Naive thymus-derived CD4-positive, alpha-beta T cell (primary cell): Measurements from ENCODE around the gene RAET1E. TPM values are rescaled to one million over a fixed set of nuclear protein-coding genes. Genes with fewer than 3 reads are reported as not detected.
A peak's percentile ranks its signal among the peaks of the same experiment; 100 is the strongest.
"Not testable (repeated sequence)": the region's sequence is repeated elsewhere in the genome, so short reads cannot be mapped to it uniquely, and the experiment has no call there.

Source experiments
- ATAC-seq: fragments of 150-1000 bp; cut with Tn5 transposase; 2 replicates; pipeline ENCODE4 v1.10.0; 2021; ENCODE audit warnings: mild to moderate bottlenecking, moderate library complexity
- CTCF ChIA-PET: fragments of 350-600 bp; sonication (Branson Sonifier 250); formaldehyde crosslinking; loops from one replicate; lab custom pipeline; 2021; ENCODE audit warnings: antibody characterized with exemption; lab: Charles Lee
- POLR2A ChIA-PET: fragments of 350-600 bp; sonication (Branson Sonifier 250); formaldehyde crosslinking; loops from one replicate; lab custom pipeline; 2021; ENCODE audit warnings: antibody characterized with exemption, inconsistent platforms; lab: Charles Lee
- DNase-seq, 9 donors: peaks; one replicate each; pipeline versions ENCODE4 v3.0.0 to v3.0.0-alpha.2; 2020 to 2022; ENCODE audit warnings: mixed read lengths in 1 of 9
- H3K27ac ChIP-seq: one replicate; pipeline ENCODE4 v1.7.0; 2013; ENCODE audit warnings: mild to moderate bottlenecking, low read depth, low read length, moderate library complexity
- H3K27me3 ChIP-seq, 2 donors: one replicate each; pipeline ENCODE4 v1.7.0; 2013; ENCODE audit warnings: low read length in 2 of 2, mild to moderate bottlenecking in 2 of 2, moderate library complexity in 2 of 2; ENCODE audit not compliant: control insufficient read depth in 2 of 2, insufficient read depth in 2 of 2
- H3K36me3 ChIP-seq, 3 experiments: 1 replicate in 2 of 3; 2 replicates in 1 of 3; pipeline ENCODE4 v1.7.0; 2013; ENCODE audit warnings: low read length in 3 of 3, mild to moderate bottlenecking in 3 of 3, moderate library complexity in 1 of 3; ENCODE audit not compliant: insufficient read depth in 3 of 3, control insufficient read depth in 2 of 3
- H3K4me1 ChIP-seq, 2 donors: one replicate each; pipeline ENCODE4 v1.7.0; 2013; ENCODE audit warnings: low read length in 2 of 2, mild to moderate bottlenecking in 2 of 2, moderate library complexity in 1 of 2; ENCODE audit not compliant: control insufficient read depth in 2 of 2, insufficient read depth in 2 of 2
- H3K4me3 ChIP-seq: 2 replicates; pipeline ENCODE4 v1.7.0; 2013; ENCODE audit warnings: mild to moderate bottlenecking, low read length
- H3K9me3 ChIP-seq, 3 experiments: 1 replicate in 2 of 3; 2 replicates in 1 of 3; pipeline ENCODE4 v1.7.0; 2013; ENCODE audit warnings: low read length in 3 of 3; ENCODE audit not compliant: control insufficient read depth in 2 of 3
- H3K27ac Mint-ChIP-seq, 9 donors: one replicate each; pipeline ENCODE4 v1.8.0; 2020 to 2022; ENCODE audit warnings: mixed read lengths in 9 of 9, mild to moderate bottlenecking in 8 of 9, moderate library complexity in 5 of 9, inconsistent platforms in 2 of 9
- H3K27me3 Mint-ChIP-seq, 5 donors: one replicate each; pipeline ENCODE4 v1.8.0; 2021 to 2022; ENCODE audit warnings: mixed read lengths in 5 of 5, mild to moderate bottlenecking in 1 of 5
- H3K36me3 Mint-ChIP-seq, 5 donors: one replicate each; pipeline ENCODE4 v1.8.0; 2020 to 2022; ENCODE audit warnings: mixed read lengths in 5 of 5, mild to moderate bottlenecking in 3 of 5, inconsistent platforms in 1 of 5
- H3K4me1 Mint-ChIP-seq, 7 donors: one replicate each; pipeline ENCODE4 v1.8.0; 2020 to 2022; ENCODE audit warnings: mixed read lengths in 7 of 7, mild to moderate bottlenecking in 3 of 7, inconsistent platforms in 1 of 7
- H3K4me3 Mint-ChIP-seq, 10 donors: one replicate each; pipeline ENCODE4 v1.8.0; 2020 to 2022; ENCODE audit warnings: mild to moderate bottlenecking in 10 of 10, mixed read lengths in 10 of 10, moderate library complexity in 6 of 10, inconsistent platforms in 2 of 10
- H3K9me3 Mint-ChIP-seq, 11 donors: one replicate each; pipeline ENCODE4 v1.8.0; 2020 to 2022; ENCODE audit warnings: mixed read lengths in 11 of 11, mild to moderate bottlenecking in 4 of 11, inconsistent platforms in 1 of 11, moderate library complexity in 1 of 11
- intact Hi-C, 2 donors: fragments of 100-400 bp; cut with micrococcal nuclease; formaldehyde crosslinking; loops; one replicate each; pipeline ENCODE4 v1.15.1; 2023
- polyA plus RNA-seq, 2 donors: library from polyadenylated mRNA; unstranded; fragments of 300-500 nt; fragmentation: Illumina TruSeq; gene quantifications; one replicate each; pipeline ENCODE4 v1.2.3, GENCODE V29; 2021
- total RNA-seq, 6 experiments: library from RNA in 5 of 6; stranded (reverse) in 5 of 6; gene quantifications; 1 replicate in 5 of 6; 2 replicates in 1 of 6; pipeline ENCODE4 v1.2.3 and lab custom pipeline; 2021 to 2026

The RAET1E gene
- total and polyA plus RNA-seq, 7 experiments from 2014 or later: not detected

GRCh38 chr6:149852180-149852579, 45.7 kb downstream of the RAET1E start:
- ATAC-seq (peak; percentile 82), DNase-seq (peak in 2 of 9 donors; percentile 3 to 7)
- H3K27ac Mint-ChIP-seq: peak overlapping the region in 1 of 9 donors; percentile 43
- ChIA-PET POLR2A (no interaction called here), CTCF (no interaction called here)
- H3K4me3 Mint-ChIP-seq: no peak overlapping the region
- Histone ChIP-seq H3K27ac (no peak overlapping the region), H3K4me1 (peaks cover 0 to 4% of the 10 kb centered on the region in 2 donors), H3K9me3 (no peaks in the 10 kb centered on the region), H3K27me3 (no peaks in the 10 kb centered on the region), H3K4me3 (no peak overlapping the region), H3K36me3 (no peaks in the 10 kb centered on the region)
- no peaks in the 10 kb centered on the region for H3K9me3 Mint-ChIP-seq
- peaks cover 0 to 6% (median 0%) of the 10 kb centered on the region in 5 donors for H3K36me3 Mint-ChIP-seq
- intact Hi-C loops: no loop called here
- H3K4me1 Mint-ChIP-seq: peaks cover 5 to 33% (median 14%) of the 10 kb centered on the region in 7 donors
- peaks cover 0 to 21% (median 3%) of the 10 kb centered on the region in 5 donors for H3K27me3 Mint-ChIP-seq

DNA sequence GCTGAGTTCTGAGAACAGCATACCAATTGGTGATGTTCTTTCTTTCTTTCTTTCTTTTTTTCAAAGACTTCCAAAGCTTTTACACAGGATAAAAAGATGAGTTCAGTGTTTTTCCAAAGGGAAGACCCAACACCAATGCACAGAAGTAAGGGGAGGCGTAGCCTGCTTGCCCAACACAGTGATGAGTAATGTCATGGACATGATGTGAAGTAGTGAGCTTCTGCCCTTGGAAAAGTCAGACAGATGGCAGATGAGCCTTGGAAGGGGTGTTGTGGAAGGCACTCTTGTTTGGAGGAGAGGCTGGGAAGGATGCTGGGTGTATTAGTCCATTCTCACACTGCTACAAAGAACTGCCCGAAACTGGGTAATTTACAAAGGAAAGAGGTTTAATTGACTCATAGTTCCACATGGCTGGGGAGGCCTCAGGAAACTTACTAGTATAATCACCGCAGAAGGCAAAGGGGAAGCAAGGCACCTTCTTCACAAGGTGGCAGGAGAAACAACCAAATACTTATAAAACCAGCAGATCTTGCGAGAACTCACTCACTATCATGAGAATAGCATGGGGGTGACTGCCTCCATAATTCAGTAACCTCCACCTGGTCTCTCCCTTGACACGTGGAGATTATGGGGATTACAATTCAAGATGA, 46.3 kb downstream of the RAET1E start:
- Histone ChIP-seq H3K9me3 (no peaks in the 10 kb centered on the region), H3K27ac (no peak overlapping the region), H3K4me3 (no peak overlapping the region), H3K36me3 (no peaks in the 10 kb centered on the region), H3K4me1 (peaks cover 0 to 4% of the 10 kb centered on the region in 2 donors), H3K27me3 (no peaks in the 10 kb centered on the region)
- ATAC-seq: no peak
- POLR2A ChIA-PET: no interaction called here
- Mint-ChIP-seq H3K27ac (peak overlapping the region in 2 of 9 donors; percentile 9 to 26), H3K27me3 (peaks cover 0 to 21% (median 3%) of the 10 kb centered on the region in 5 donors), H3K4me1 (peaks cover 5 to 33% (median 14%) of the 10 kb centered on the region in 7 donors), H3K4me3 (no peak overlapping the region), H3K36me3 (peaks cover 0 to 6% (median 0%) of the 10 kb centered on the region in 5 donors), H3K9me3 (no peaks in the 10 kb centered on the region)
- no peak for DNase-seq
- intact Hi-C loops: no loop called here
- CTCF ChIA-PET: no interaction called here

- H3K4me1 ChIP-seq, H3K9me3 Mint-ChIP-seq, CTCF ChIA-PET, H3K27ac Mint-ChIP-seq, H3K27ac ChIP-seq, intact Hi-C loops, H3K36me3 Mint-ChIP-seq, POLR2A ChIA-PET, DNase-seq, H3K4me3 ChIP-seq, H3K36me3 ChIP-seq, H3K9me3 ChIP-seq, ATAC-seq, H3K27me3 ChIP-seq, H3K4me3 Mint-ChIP-seq: not testable (repeated sequence)
- peaks cover 5 to 21% (median 14%) of the 10 kb centered on the region in 7 donors for H3K4me1 Mint-ChIP-seq
- peaks cover 0 to 23% (median 0%) of the 10 kb centered on the region in 5 donors for H3K27me3 Mint-ChIP-seq
Observed at GRCh38 chr6:149848343-149848742, 49.6 kb downstream of the RAET1E start.

Other genes with a start within 250 kb of the RAET1E start
- 10 to 100 TPM; 14.1 to 22.6 (median 16.7) TPM for gene KATNA1, start 249.4 kb downstream of the RAET1E start, total RNA-seq
- gene KATNA1, start 249.4 kb downstream of the RAET1E start, polyA plus RNA-seq: 10 to 100 TPM; 21.7 to 32.8 TPM
- 10 to 100 TPM; 33.3 to 49.5 (median 44.6) TPM for gene LATS1, start 180.0 kb downstream of the RAET1E start, total RNA-seq
- 10 to 100 TPM; 14.2 to 17.7 TPM for gene LATS1, start 180.0 kb downstream of the RAET1E start, polyA plus RNA-seq
- 10 to 100 TPM; 14.0 to 70.7 (median 60.2) TPM for gene NUP43, start 151.6 kb downstream of the RAET1E start, total RNA-seq
- 1 to 10 TPM; 5.1 to 6.6 TPM for gene NUP43, start 151.6 kb downstream of the RAET1E start, polyA plus RNA-seq
- 10 to 100 TPM; 26.6 to 84.9 (median 47.1) TPM for gene PCMT1, start 148.4 kb downstream of the RAET1E start, total RNA-seq
- gene PCMT1, start 148.4 kb downstream of the RAET1E start, polyA plus RNA-seq: 100 to 1,000 TPM; 132 to 135 TPM
- gene LRP11, start 33.8 kb downstream of the RAET1E start, total RNA-seq: 1 to 10 TPM in 4 of 5 experiments, under 1 TPM in 1; 0.88 to 3.7 (median 2.8) TPM
- 1 to 10 TPM in 1 of 2 donors, under 1 TPM in 1; 0.76 to 1.5 TPM for gene LRP11, start 33.8 kb downstream of the RAET1E start, polyA plus RNA-seq
- not detected for gene RAET1G, start 25.0 kb upstream of the RAET1E start, total RNA-seq
- gene RAET1G, start 25.0 kb upstream of the RAET1E start, polyA plus RNA-seq: not detected
- gene ULBP2, start 43.9 kb upstream of the RAET1E start, total RNA-seq: 1 to 10 TPM in 1 of 5 experiments, under 1 TPM in 3, not detected in 1; 0.27 to 1.0 (median 0.65) TPM
- gene ULBP2, start 43.9 kb upstream of the RAET1E start, polyA plus RNA-seq: under 1 TPM in 1 of 2 donors, not detected in 1; 0.56 TPM
- gene ULBP1, start 65.8 kb upstream of the RAET1E start, total RNA-seq: 1 to 10 TPM in 1 of 5 experiments, not detected in 4; 1.4 TPM
- gene ULBP1, start 65.8 kb upstream of the RAET1E start, polyA plus RNA-seq: not detected
- not detected for gene RAET1L, start 127.4 kb upstream of the RAET1E start, total RNA-seq
- not detected for gene RAET1L, start 127.4 kb upstream of the RAET1E start, polyA plus RNA-seq
- gene ULBP3, start 171.0 kb upstream of the RAET1E start, total RNA-seq: 1 to 10 TPM in 1 of 5 experiments, under 1 TPM in 1, not detected in 3; 0.42 to 1.5 TPM
- gene ULBP3, start 171.0 kb upstream of the RAET1E start, polyA plus RNA-seq: under 1 TPM; 0.27 to 0.36 TPM
- not detected for gene PPP1R14C, start 244.9 kb upstream of the RAET1E start, total RNA-seq
- not detected for gene PPP1R14C, start 244.9 kb upstream of the RAET1E start, polyA plus RNA-seq